Measurements from ENCODE around the gene USP16. TPM values are rescaled to one million over a fixed set of nuclear protein-coding genes. Genes with fewer than 3 reads are reported as not detected.

USP16 gene
- total and polyA plus RNA-seq, 2 experiments from 2014 or later: 25.9 to 35.8 TPM

DNA sequence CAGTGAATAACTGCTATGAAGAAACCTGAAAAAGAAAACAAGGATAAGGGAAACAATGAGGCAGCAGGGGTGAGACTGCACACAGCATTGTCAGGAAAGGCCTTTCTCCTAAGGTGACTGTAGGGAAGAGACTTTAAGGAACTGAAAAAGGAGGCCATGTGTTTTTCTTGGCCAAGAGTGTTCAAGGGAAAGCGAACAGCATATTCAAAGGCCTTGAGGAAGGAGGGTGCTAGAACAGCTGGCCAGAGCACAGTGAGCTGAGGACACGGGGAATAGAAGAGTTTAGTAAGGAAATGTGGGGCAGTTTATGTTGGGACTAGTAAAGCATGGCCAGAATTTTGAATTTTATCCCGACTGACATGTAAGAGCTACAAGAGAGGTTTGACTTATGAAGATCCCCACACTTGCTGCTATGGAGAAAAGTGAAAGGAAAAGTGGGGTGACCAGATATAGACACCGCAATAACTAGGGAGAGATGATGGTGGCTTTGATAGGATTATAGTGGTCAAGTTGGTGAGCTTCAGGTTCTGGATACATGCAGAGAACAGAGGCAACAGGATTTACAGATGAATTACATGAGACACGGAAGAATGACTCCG lies 6.7 kb upstream of the USP16 start:
- 93% methylated on average over 6 of the region's 6 CpGs for WGBS (ENCODE audit: low lambda C conversion rate, missing lambda C conversion rate)
- Histone ChIP-seq H3K79me2 (peaks cover 19% of the 10 kb centered on the region), H3K4me3 (no peak overlapping the region), H3K4me2 (peak overlapping the region; percentile 71), H3K27me3 (no peaks in the 10 kb centered on the region), H3K4me1 (ENCODE audit: insufficient read depth) (no peaks in the 10 kb centered on the region), H3K9me3 (ENCODE audit: low read depth) (no peaks in the 10 kb centered on the region), H3K9me2 (replicated peaks; ENCODE audit: insufficient read depth) (no peaks in the 10 kb centered on the region), H4K20me1 (ENCODE audit: insufficient read depth, poor library complexity, severe bottlenecking) (no peaks in the 10 kb centered on the region), H2AFZ (peak overlapping the region; percentile 85), H3K27ac (no peak overlapping the region), H3K36me3 (replicated peaks; ENCODE audit: insufficient read depth, low read depth) (no peaks in the 10 kb centered on the region)
- DNase-seq (ENCODE audit: low spot score): no peak
- TF ChIP-seq, protein P1, sequence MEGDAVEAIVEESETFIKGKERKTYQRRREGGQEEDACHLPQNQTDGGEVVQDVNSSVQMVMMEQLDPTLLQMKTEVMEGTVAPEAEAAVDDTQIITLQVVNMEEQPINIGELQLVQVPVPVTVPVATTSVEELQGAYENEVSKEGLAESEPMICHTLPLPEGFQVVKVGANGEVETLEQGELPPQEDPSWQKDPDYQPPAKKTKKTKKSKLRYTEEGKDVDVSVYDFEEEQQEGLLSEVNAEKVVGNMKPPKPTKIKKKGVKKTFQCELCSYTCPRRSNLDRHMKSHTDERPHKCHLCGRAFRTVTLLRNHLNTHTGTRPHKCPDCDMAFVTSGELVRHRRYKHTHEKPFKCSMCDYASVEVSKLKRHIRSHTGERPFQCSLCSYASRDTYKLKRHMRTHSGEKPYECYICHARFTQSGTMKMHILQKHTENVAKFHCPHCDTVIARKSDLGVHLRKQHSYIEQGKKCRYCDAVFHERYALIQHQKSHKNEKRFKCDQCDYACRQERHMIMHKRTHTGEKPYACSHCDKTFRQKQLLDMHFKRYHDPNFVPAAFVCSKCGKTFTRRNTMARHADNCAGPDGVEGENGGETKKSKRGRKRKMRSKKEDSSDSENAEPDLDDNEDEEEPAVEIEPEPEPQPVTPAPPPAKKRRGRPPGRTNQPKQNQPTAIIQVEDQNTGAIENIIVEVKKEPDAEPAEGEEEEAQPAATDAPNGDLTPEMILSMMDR (IDR thresholded peaks at IDR 0.05; ENCODE audit: poor library complexity): no peak
- no peak for TF ChIP-seq EZH2phosphoT487 (IDR thresholded peaks at IDR 0.05; ENCODE audit: low read depth, severe bottlenecking, unreplicated experiment)
- TF ChIP-seq EZH2 (IDR thresholded peaks at IDR 0.05; ENCODE audit: borderline replicate concordance): no peak

DNA sequence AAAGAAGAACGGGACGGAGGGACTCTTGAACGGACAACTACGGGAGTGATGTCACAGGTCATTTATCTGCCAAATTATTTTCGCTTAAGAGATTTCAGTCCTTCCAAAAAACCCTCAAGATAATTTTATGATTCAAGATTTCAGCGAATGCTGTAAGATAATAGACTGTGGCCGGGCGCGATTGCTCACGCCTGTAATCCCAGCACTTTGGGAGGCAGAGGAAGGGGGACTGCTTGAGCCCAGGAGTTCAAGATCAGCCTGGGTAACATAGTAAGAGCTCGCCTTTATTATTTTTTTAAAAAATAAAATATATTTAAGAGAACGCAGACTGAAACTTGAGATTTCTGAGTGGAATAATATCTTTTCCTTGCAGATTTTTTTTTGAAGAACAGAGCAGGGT lies 5.9 kb upstream of the USP16 start:
- H4K20me1 ChIP-seq (ENCODE audit: insufficient read depth, poor library complexity, severe bottlenecking): no peaks in the 10 kb centered on the region
- H3K9me3 ChIP-seq (ENCODE audit: low read depth): no peaks in the 10 kb centered on the region
- no peak for DNase-seq (ENCODE audit: low spot score)
- H3K36me3 ChIP-seq (replicated peaks; ENCODE audit: insufficient read depth, low read depth): no peaks in the 10 kb centered on the region
- H3K79me2 ChIP-seq: peaks cover 19% of the 10 kb centered on the region
- peak overlapping the region; percentile 79 for H3K27ac ChIP-seq
- WGBS (ENCODE audit: low lambda C conversion rate, missing lambda C conversion rate): 59% methylated on average over 12 of the region's 12 CpGs
- TF ChIP-seq EZH2 (IDR thresholded peaks at IDR 0.05; ENCODE audit: borderline replicate concordance) (no peak), EZH2phosphoT487 (IDR thresholded peaks at IDR 0.05; ENCODE audit: low read depth, severe bottlenecking, unreplicated experiment) (no peak)
- no peaks in the 10 kb centered on the region for H3K4me1 ChIP-seq (ENCODE audit: insufficient read depth)
- no peaks in the 10 kb centered on the region for H3K27me3 ChIP-seq
- peak overlapping the region; percentile 85 for H2AFZ ChIP-seq
- H3K4me2 ChIP-seq: peak overlapping the region; percentile 71
- no peaks in the 10 kb centered on the region for H3K9me2 ChIP-seq (replicated peaks; ENCODE audit: insufficient read depth)
- peak overlapping the region; percentile 52 for H3K4me3 ChIP-seq

DNA sequence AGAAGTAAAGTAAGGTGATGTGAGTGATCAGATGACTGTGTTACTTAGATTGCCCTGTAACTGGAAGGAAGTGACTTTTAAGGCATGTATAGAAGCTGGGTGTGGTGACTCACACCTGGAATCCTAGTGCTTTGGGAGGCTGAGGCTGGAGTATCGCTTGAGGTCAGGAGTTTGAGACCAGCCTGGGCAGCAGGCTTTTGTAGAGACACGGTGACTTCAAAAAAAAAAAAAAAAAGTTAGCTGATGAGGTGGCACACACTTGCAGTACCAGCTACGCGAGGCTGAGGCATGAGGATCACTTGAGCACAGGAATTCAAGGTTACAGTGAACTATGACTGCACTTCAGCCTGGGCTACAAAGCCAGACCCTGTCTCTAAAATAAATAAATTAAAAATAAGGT lies 2.3 kb upstream of the USP16 start:
- H4K20me1 ChIP-seq (ENCODE audit: insufficient read depth, poor library complexity, severe bottlenecking): peaks cover 3% of the 10 kb centered on the region
- H3K4me2 ChIP-seq: no peak overlapping the region
- TF ChIP-seq, protein P1 (IDR thresholded peaks at IDR 0.05; ENCODE audit: poor library complexity): no peak
- TF ChIP-seq EZH2phosphoT487 (IDR thresholded peaks at IDR 0.05; ENCODE audit: low read depth, severe bottlenecking, unreplicated experiment) (no peak), EZH2 (IDR thresholded peaks at IDR 0.05; ENCODE audit: borderline replicate concordance) (no peak)
- peaks cover 7% of the 10 kb centered on the region for H3K4me1 ChIP-seq (ENCODE audit: insufficient read depth)
- no peak overlapping the region for H2AFZ ChIP-seq
- H3K36me3 ChIP-seq (replicated peaks; ENCODE audit: insufficient read depth, low read depth): no peaks in the 10 kb centered on the region
- no peak overlapping the region for H3K27ac ChIP-seq
- H3K4me3 ChIP-seq: no peak overlapping the region
- no peaks in the 10 kb centered on the region for H3K9me3 ChIP-seq (ENCODE audit: low read depth)
- H3K9me2 ChIP-seq (replicated peaks; ENCODE audit: insufficient read depth): no peaks in the 10 kb centered on the region
- no peaks in the 10 kb centered on the region for H3K27me3 ChIP-seq
- peaks cover 35% of the 10 kb centered on the region for H3K79me2 ChIP-seq
- WGBS (ENCODE audit: low lambda C conversion rate, missing lambda C conversion rate): 93% methylated on average over 4 of the region's 4 CpGs
- no peak for DNase-seq (ENCODE audit: low spot score)

DNA sequence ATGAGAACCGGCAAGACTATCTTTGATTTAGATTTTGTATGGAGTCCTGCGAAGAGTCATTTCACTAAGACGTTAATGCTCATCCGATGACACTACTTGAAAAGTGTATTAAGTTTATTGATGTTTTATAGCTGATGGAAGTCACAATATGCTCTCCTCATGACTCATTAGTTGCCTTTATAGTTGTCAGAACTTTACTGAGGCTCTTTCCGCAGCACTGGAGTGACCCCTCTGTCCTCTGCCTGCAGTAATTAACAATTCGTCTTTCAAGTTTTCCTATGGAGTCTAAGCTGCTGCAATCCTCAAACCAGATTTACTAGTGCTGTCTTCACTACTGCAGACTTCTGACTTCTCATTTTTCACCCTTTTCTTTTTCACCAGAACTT lies 853 bp downstream of the USP16 start:
- Histone ChIP-seq H4K20me1 (ENCODE audit: insufficient read depth, poor library complexity, severe bottlenecking) (peaks cover 3% of the 10 kb centered on the region), H3K4me3 (peak overlapping the region; percentile 36), H3K9me3 (ENCODE audit: low read depth) (no peaks in the 10 kb centered on the region), H2AFZ (peak overlapping the region; percentile 76), H3K9me2 (replicated peaks; ENCODE audit: insufficient read depth) (no peaks in the 10 kb centered on the region), H3K4me1 (ENCODE audit: insufficient read depth) (peaks cover 7% of the 10 kb centered on the region), H3K27me3 (no peaks in the 10 kb centered on the region), H3K27ac (peak overlapping the region; percentile 97), H3K79me2 (peaks cover 45% of the 10 kb centered on the region), H3K4me2 (peak overlapping the region; percentile 78), H3K36me3 (replicated peaks; ENCODE audit: insufficient read depth, low read depth) (no peaks in the 10 kb centered on the region)
- 8% methylated on average over 6 of the region's 6 CpGs for WGBS (ENCODE audit: low lambda C conversion rate, missing lambda C conversion rate)
- peak; percentile 52 for DNase-seq (ENCODE audit: low spot score)
- TF ChIP-seq EZH2phosphoT487 (IDR thresholded peaks at IDR 0.05; ENCODE audit: low read depth, severe bottlenecking, unreplicated experiment) (no peak), EZH2 (IDR thresholded peaks at IDR 0.05; ENCODE audit: borderline replicate concordance) (no peak)
- TF ChIP-seq, protein P1 (IDR thresholded peaks at IDR 0.05; ENCODE audit: poor library complexity): peak; percentile 16

Measured in hepatocyte (in vitro differentiated cells).